Measurements from ENCODE around the gene OPRL1.

The OPRL1 gene

DNA sequence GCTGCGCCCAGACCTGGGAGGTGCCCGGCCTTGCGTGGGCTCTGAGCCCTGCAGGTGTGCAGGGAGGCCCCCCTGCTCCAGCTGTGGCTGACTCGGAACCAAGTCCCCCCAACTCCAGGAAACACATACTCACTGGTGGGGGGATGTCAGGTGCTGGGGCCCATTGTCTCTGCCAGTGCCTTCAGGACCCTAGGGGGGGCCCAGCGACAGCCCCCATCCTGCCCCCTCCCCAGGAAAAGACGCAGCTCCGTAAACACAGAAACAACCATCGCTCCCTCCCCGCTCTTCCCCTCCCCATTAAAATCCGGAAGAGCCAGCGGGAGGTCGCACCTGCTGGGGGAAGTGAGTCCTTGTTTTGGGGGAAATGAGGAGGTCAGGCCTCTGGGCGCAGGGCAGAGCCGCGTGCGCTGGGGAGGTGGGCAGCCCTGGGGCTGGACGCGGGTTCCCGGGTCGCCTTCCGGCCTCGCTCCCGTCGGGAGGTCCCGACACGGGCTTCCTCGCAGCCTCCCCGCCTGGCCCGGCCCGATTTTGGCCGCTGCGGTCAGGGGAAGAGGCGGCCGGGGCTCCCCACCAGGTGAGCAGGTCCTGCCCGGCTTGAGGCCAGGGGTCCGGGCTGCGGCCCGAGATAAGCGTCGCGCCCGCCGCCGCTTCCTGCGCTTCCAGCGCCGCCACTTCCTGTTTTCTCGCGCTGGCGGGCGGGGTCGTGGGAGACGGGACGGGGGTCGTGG is 37.7 kb upstream of the OPRL1 start:
- DNase-seq: no peak

GRCh38 chr20:64043768-64044167 is 36.1 kb upstream of the OPRL1 start:
- DNase-seq: no peak

GRCh38 chr20:64044484-64045247 is 35.2 kb upstream of the OPRL1 start:
- peak; percentile 81 for DNase-seq

- DNase-seq: no peak
Measured at GRCh38 chr20:64045346-64046011, 34.4 kb upstream of the OPRL1 start.

DNA sequence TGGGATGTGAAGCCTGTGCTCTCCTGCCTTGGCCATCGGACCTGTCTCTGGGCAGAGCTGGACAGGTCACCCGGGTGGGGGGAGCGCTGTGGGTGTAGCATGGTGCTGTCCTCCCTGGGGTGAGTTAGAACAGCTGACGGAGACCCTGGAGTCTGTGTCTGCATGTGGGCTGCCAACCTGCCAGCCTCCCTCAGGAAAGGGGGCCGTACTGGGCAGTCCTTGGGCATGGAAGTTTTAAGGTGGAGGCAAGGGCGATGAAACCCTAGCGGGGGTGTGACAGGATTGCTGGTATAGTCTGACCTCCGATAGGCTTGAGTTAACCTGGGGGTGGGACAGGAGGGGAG is 32.9 kb upstream of the OPRL1 start:
- no peak for DNase-seq

- no peak for DNase-seq
Measured at GRCh38 chr20:64047968-64048401, 31.9 kb upstream of the OPRL1 start.

- no peak for DNase-seq
Measured at GRCh38 chr20:64048402-64049044, 31.4 kb upstream of the OPRL1 start.

DNA sequence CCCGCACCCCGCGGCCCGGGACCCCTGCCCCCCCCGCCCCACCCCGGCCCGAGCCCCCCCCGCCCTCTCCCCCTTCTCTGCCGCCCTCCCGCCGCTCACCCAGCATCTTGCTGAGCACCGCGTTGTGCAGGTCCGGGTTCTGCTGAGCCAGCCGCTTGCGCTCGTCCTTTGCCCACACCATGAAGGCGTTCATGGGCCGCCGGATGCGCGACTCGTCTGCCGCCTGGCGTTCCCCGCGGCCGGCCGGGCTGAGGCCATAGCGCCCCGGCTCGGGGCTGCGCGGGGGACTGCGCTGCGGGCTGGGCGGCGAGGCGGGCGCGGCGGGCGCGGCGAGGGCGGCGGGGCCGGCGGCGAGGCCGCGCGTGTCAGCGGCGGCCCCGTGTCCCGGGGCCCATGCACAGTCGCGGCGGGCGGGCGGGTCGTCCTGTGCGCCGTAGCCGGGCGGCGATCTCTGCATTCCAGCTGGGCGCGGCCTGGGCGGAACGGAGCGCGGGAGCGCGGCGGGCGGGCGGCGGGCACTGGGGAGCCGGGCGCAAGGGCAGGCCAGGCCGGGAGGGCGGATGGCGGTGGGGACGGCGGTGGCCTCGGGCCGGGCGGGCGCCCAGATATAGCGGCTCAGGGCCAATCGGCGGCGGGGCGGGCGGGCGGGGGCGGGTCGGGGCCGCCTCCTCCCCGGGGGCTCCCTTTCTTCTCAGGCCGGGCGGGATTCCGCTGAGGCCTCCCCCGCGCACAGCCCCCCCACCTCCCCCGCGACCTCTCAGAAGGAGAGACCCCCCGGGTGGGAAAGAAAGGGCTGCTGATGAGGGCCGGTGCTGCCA is 30.6 kb upstream of the OPRL1 start, which contains the start of gene SOX18:
Gene SOX18 (minus strand): TSS at position 580 of the 818 bp plus-strand sequence. CDS start 123 bp downstream, at position 457.
- DNase-seq: no peak

DNA sequence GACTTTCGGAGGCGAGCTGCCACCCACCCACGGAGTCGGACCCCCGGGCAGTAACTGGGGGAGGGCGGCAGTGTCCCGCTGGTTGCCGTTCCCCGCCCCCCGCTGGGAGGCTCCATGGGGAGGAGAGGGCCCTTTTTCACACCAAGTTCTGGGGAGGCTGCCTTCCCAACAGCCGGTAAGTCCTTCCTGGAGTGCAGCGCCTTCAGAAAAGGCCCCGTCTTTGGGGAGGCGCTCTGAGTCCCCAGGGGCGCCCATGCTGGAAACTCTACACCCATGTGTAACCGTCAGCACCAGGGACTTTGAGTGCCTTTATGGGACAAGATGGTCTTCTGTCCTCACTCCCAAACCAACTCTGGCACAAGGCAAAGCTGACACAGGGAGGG is 30.0 kb upstream of the OPRL1 start:
- DNase-seq: no peak

- DNase-seq: no peak
Measured at GRCh38 chr20:64050261-64051032, 29.4 kb upstream of the OPRL1 start.

- DNase-seq: no peak
Measured at GRCh38 chr20:64051033-64051452, 28.8 kb upstream of the OPRL1 start.

DNA sequence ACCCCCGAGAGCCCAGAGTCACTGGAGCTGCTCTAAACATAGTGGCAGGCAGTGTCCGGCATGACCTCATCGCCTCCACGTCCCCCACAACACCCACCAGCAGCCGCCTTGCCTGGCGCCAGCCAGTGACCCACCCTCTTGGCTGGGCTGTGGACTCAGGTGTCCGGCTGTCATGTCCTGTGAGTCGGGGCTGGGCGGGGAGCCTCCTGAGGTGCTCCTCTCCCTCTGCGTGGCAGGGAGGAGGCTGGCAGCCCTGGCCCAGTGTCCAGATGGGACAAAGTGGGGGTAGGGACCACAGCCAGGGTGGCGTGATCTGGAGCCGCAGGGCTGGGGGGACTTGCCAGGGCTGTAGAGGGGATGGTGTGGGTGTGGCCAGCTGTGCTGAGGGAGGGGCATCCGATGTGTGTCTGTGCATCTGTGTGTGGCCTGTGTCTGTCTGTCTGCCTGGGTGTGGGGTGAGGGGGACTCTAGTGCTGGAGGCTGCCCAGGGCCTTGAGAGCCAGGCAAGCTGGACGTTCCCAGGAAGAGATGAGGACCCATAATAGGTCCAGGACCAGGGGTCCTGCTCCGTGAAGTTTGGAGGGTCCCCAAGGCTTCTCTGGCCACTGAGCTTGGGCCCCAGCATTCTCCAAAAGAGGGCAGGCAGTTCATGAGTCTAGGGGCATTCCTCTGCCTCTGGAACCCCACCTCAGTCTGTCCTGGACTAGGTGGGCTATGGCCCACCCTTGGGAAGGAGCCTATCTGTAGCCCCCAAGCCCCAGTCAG is 28.1 kb upstream of the OPRL1 start:
- DNase-seq: no peak

DNA sequence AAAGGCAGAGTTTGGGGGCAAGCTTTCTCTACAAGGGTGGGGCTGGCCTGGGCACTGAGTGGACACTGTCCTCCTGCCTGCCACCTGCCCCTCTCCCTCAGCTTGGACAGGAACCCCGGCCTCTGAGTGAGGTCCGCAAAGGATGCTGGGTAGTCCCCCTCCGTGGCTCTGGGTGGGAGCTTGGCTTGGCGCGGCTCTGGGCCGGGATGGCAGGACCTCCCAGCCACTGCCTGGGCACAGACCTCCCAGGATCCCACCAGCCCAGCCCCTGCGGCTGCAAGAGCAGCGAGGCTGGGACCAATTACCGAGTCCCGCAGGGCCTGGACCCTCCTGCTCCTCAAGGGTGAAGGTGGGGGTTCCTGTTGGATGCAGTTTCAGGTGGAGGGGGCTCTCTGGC is 27.6 kb upstream of the OPRL1 start:
- no peak for DNase-seq

DNA sequence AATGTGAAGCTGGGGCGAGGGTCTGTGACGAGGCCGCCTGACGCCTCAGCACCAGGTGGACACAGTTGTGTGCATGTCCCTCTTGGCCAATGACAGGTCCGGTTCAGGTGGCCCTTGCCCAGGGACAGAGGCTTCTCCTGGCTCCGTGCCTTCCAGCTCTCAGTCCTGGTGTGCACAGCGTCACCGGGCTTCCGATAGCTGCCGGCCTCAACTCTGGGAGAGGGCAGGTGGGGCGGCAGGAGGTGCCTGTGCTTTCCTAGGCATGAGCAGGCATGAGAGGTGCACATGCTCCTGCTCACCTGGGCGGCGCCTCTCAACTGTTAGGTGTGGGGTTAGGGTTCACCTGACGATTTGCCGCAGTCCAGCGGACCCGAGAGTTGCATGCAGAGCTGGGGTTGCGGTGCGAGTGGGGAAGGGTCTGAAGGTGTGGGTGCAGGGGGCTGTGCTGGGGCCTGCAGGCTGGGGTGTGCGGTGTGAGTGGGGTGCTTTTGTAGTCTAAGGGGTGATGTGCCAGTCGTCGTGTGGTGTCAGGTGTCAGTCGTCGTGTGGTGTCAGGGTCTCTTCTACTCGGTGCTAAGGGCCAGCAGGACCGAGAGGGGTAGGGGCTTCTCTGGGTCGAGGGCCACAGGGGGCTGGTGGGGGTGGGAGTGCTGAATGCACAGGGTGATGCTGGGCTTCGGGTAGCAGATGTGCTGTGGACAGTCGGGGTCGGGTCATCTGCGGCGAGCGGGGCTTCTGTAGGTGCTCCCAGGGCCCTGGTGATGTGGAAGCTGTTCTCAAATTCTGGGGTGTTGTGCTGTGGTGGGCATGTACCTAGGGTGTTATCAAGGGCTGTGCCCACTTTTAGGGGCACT is 26.7 kb upstream of the OPRL1 start:
- no peak for DNase-seq

DNA sequence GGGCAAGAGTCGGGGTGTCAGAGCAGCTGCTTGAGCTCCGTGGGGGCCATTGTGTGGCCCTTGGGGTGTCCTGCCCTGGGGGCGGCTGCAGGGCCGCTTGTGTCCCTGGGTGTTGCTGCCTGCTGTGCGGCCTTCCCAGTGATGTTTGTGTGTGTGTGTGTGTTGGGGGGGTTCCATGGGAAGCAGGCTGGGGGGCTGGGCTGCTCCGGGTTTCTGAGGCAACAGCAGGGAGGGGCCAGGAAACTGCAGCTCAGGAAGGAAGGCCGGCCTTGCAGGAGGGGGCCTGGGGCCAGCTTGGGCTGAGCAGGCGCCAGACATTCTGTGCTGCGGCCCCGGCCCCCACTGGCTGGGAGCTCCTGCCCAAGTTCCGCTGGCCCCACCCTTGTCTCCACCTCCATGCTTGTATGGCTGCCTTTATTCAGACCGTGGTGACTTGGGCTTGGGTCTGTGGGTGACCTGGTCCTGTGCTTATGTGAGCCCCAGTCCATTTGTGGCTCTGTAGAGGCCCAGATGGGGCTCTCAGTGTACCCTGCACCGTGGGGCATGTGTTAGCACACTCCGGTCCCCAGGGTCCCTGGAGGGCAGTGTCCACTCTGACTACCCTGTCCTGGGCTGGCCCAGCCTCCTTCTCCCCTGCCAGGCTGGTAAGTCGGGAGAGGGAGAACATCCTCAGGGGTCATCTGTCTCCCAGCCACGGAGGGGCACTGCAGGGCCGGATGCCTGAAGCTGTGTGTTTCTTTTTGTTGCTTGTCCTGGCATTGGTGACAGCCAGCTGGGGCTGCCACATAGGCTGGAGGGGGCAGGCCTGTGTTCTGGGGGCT is 25.8 kb upstream of the OPRL1 start:
- DNase-seq: peak; percentile 87

DNA sequence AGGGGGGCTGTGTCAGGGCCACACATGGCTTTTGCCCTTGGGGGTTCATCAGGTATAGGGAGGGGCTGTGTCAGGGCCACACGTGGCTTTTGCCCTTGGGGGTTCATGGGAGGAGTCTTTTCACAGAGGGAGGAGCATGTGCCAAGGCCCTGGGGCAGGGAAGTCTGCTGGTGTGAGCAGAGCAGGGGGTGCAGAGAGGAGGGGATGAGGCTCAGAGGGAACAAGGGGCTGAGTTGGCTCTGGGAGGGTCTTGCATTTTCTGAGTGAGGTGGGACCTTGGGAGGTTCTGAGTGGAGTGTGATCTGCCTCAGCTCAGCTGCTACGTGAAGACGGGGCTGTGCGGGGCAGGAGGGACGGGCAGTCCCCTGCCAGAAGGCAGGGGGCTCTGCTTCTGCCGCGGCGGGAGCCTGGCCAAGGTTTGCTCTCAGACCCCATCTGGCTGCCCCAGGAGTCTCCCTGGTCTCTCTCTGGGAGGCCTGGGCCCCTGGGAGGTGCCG is 24.4 kb upstream of the OPRL1 start:
- no peak for DNase-seq

- DNase-seq: peak; percentile 80
Measured at GRCh38 chr20:64055893-64056638, 23.8 kb upstream of the OPRL1 start.

- no peak for DNase-seq
Measured at GRCh38 chr20:64056639-64056888, 23.3 kb upstream of the OPRL1 start.
